Brain microvascular endothelial cell (primary cell): Measurements from ENCODE around the gene MROH2A.

Experiments used
- DNase-seq: peaks from one replicate; pipeline ENCODE4 v3.0.0-alpha.2; 2020
- H3K27ac ChIP-seq: fragments of 250-450 bp; sonication (Bioruptor Pico); 2 replicates; pipeline ENCODE4 v1.5.1; 2020; ENCODE audit warnings: mild to moderate bottlenecking, moderate library complexity
- H3K27me3 ChIP-seq: fragments of 250-450 bp; sonication (Bioruptor Pico); replicated peaks from 2 replicates; pipeline ENCODE4 v1.5.1; 2020; ENCODE audit warnings: mild to moderate bottlenecking
- H3K36me3 ChIP-seq: fragments of 250-450 bp; sonication (Bioruptor Pico); replicated peaks from 2 replicates; pipeline ENCODE4 v1.5.1; 2020; ENCODE audit warnings: mild to moderate bottlenecking
- H3K4me3 ChIP-seq: 2 replicates; pipeline ENCODE4 v1.5.1; 2011; ENCODE audit warnings: low read depth, mild to moderate bottlenecking, control low read depth, low read length, moderate library complexity
- CTCF ChIP-seq: IDR thresholded peaks from 2 replicates; pipeline ENCODE4 v1.5.1; 2011; ENCODE audit warnings: low read depth, mild to moderate bottlenecking, moderate library complexity, low read length, control low read depth, inconsistent platforms; ENCODE audit errors: missing control alignments
- in situ Hi-C: cut with HindIII; loops from 2 replicates; pipeline ENCODE4 v1.10.0; 2017; ENCODE audit warnings: low sequenced_read_pairs, low pct_ligation_motif_present

Gene MROH2A

GRCh38 chr2:233848276-233848675, 70.1 kb downstream of the MROH2A start:
- peaks cover 11% of the 10 kb centered on the region for H3K36me3 ChIP-seq
- TF ChIP-seq CTCF = no peak
- in situ Hi-C loops = no loop called here

GRCh38 chr2:233849607-233850271, 71.6 kb downstream of the MROH2A start:
- Histone ChIP-seq H3K36me3 (no peaks in the 10 kb centered on the region), H3K4me3 (no peak overlapping the region), H3K27ac (no peak overlapping the region), H3K27me3 (no peaks in the 10 kb centered on the region)
- in situ Hi-C loops = no loop called here
- DNase-seq = no peak
- TF ChIP-seq CTCF = no peak

More at GRCh38 chr2:233848276-233848675, 70.1 kb downstream of the MROH2A start:
- no peak for DNase-seq
- Histone ChIP-seq H3K27me3 (no peaks in the 10 kb centered on the region), H3K4me3 (no peak overlapping the region), H3K27ac (no peak overlapping the region)

- no peak for DNase-seq
- in situ Hi-C loops = no loop called here
- Histone ChIP-seq H3K36me3 (no peaks in the 10 kb centered on the region), H3K4me3 (no peak overlapping the region), H3K27me3 (no peaks in the 10 kb centered on the region), H3K27ac (no peak overlapping the region)
- TF ChIP-seq CTCF = no peak
Observed at GRCh38 chr2:233850745-233851144, 72.6 kb downstream of the MROH2A start.

GRCh38 chr2:233851169-233851568, 73.0 kb downstream of the MROH2A start:
- Histone ChIP-seq H3K27me3 (no peaks in the 10 kb centered on the region), H3K36me3 (no peaks in the 10 kb centered on the region), H3K27ac (no peak overlapping the region), H3K4me3 (no peak overlapping the region)
- no peak for TF ChIP-seq CTCF
- in situ Hi-C loops = no loop called here
- no peak for DNase-seq

- no peaks in the 10 kb centered on the region for H3K36me3 ChIP-seq
- in situ Hi-C loops = no loop called here
- H3K27me3 ChIP-seq = no peaks in the 10 kb centered on the region
- DNase-seq = no peak
- H3K4me3 ChIP-seq = peak overlapping the region; percentile 94
- no peak overlapping the region for H3K27ac ChIP-seq
- TF ChIP-seq CTCF = no peak
Observed at GRCh38 chr2:233852056-233852455, 73.9 kb downstream of the MROH2A start.

GRCh38 chr2:233853353-233853752, 75.2 kb downstream of the MROH2A start:
- Histone ChIP-seq H3K4me3 (peak overlapping the region; percentile 94), H3K27me3 (no peaks in the 10 kb centered on the region), H3K27ac (no peak overlapping the region), H3K36me3 (no peaks in the 10 kb centered on the region)
- in situ Hi-C loops = no loop called here
- TF ChIP-seq CTCF = no peak
- no peak for DNase-seq
